Effector memory CD4-positive, alpha-beta T cell (primary cell): ENCODE results near the gene RANGAP1.
A peak's percentile ranks its signal among the peaks of the same experiment; 100 is the strongest.
"Not testable (repeated sequence)": the region's sequence is repeated elsewhere in the genome, so short reads cannot be mapped to it uniquely, and the experiment has no call there.

Source experiments
- DNase-seq, 3 donors: peaks; one replicate each; pipeline ENCODE4 v3.0.0-alpha.2; 2020
- H3K27ac ChIP-seq: 2 replicates; pipeline ENCODE4 v1.7.0; 2013; ENCODE audit warnings: mild to moderate bottlenecking, low read length, moderate library complexity; ENCODE audit not compliant: insufficient read depth, poor library complexity, severe bottlenecking
- H3K27me3 ChIP-seq: replicated peaks from 2 replicates; pipeline ENCODE4 v1.7.0; 2013; ENCODE audit warnings: mild to moderate bottlenecking, low read length; ENCODE audit not compliant: insufficient read depth, control insufficient read depth, poor library complexity, severe bottlenecking
- H3K36me3 ChIP-seq: 2 replicates; pipeline ENCODE4 v1.7.0; 2013; ENCODE audit warnings: mild to moderate bottlenecking, low read length, moderate library complexity; ENCODE audit not compliant: control insufficient read depth, insufficient read depth
- H3K4me1 ChIP-seq: 2 replicates; pipeline ENCODE4 v1.7.0; 2013; ENCODE audit warnings: low read length, mild to moderate bottlenecking; ENCODE audit not compliant: control insufficient read depth, insufficient read depth, poor library complexity, severe bottlenecking
- H3K4me3 ChIP-seq: 2 replicates; pipeline ENCODE4 v1.7.0; 2013; ENCODE audit warnings: low read length, low read depth, mild to moderate bottlenecking; ENCODE audit not compliant: insufficient read depth, poor library complexity, severe bottlenecking
- H3K9me3 ChIP-seq: 2 replicates; pipeline ENCODE4 v1.7.0; 2013; ENCODE audit warnings: mild to moderate bottlenecking, low read length, moderate library complexity; ENCODE audit not compliant: control insufficient read depth

Gene RANGAP1

GRCh38 chr22:41301085-41302020 is 15.4 kb upstream of the RANGAP1 start, which contains the start of gene ZC3H7B:
Gene ZC3H7B (plus strand): TSS chr22:41301525. CDS start chr22:41320661, 19,136 bp downstream.
- Histone ChIP-seq H3K27ac (peak within 1 kb of the TSS; percentile 88), H3K4me1 (peaks cover 16% of the 10 kb centered on the region), H3K4me3 (peak within 1 kb of the TSS; percentile 95), H3K27me3 (no peaks in the 10 kb centered on the region), H3K9me3 (no peaks in the 10 kb centered on the region), H3K36me3 (no peaks in the 10 kb centered on the region)
- DNase-seq: peak; percentile 77 to 79 (median 77)

- Histone ChIP-seq H3K27ac (peak overlapping the region; percentile 88), H3K27me3 (no peaks in the 10 kb centered on the region), H3K4me3 (peak overlapping the region; percentile 95), H3K9me3 (no peaks in the 10 kb centered on the region), H3K36me3 (no peaks in the 10 kb centered on the region), H3K4me1 (peaks cover 16% of the 10 kb centered on the region)
- no peak for DNase-seq
Observed at GRCh38 chr22:41300661-41301060, 14.7 kb upstream of the RANGAP1 start.

- peaks cover 5% of the 10 kb centered on the region for H3K4me1 ChIP-seq
- DNase-seq: no peak
- no peaks in the 10 kb centered on the region for H3K27me3 ChIP-seq
- no peaks in the 10 kb centered on the region for H3K36me3 ChIP-seq
- H3K4me3 ChIP-seq: no peak overlapping the region
- no peak overlapping the region for H3K27ac ChIP-seq
- no peaks in the 10 kb centered on the region for H3K9me3 ChIP-seq
Observed at GRCh38 chr22:41296826-41297667, 11.1 kb upstream of the RANGAP1 start.

GRCh38 chr22:41294816-41295215 is 8.8 kb upstream of the RANGAP1 start:
- not testable (repeated sequence) for H3K4me1 ChIP-seq, H3K9me3 ChIP-seq, H3K36me3 ChIP-seq, DNase-seq, H3K27me3 ChIP-seq, H3K4me3 ChIP-seq, H3K27ac ChIP-seq

- H3K9me3 ChIP-seq: no peaks in the 10 kb centered on the region
- no peaks in the 10 kb centered on the region for H3K27me3 ChIP-seq
- DNase-seq: no peak
- H3K4me1 ChIP-seq: no peaks in the 10 kb centered on the region
- H3K36me3 ChIP-seq: no peaks in the 10 kb centered on the region
- no peak overlapping the region for H3K27ac ChIP-seq
- H3K4me3 ChIP-seq: no peak overlapping the region
Observed at GRCh38 chr22:41290262-41291221, 4.6 kb upstream of the RANGAP1 start.

GRCh38 chr22:41289671-41290070 is 3.7 kb upstream of the RANGAP1 start:
- no peaks in the 10 kb centered on the region for H3K27me3 ChIP-seq
- no peak overlapping the region for H3K4me3 ChIP-seq
- no peaks in the 10 kb centered on the region for H3K9me3 ChIP-seq
- DNase-seq: no peak
- no peak overlapping the region for H3K27ac ChIP-seq
- peaks cover 4% of the 10 kb centered on the region for H3K4me1 ChIP-seq
- H3K36me3 ChIP-seq: no peaks in the 10 kb centered on the region

- H3K27me3 ChIP-seq: no peaks in the 10 kb centered on the region
- H3K27ac ChIP-seq: no peak overlapping the region
- no peaks in the 10 kb centered on the region for H3K9me3 ChIP-seq
- no peak overlapping the region for H3K4me3 ChIP-seq
- H3K4me1 ChIP-seq: peaks cover 8% of the 10 kb centered on the region
- DNase-seq: no peak
- peaks cover 2% of the 10 kb centered on the region for H3K36me3 ChIP-seq
Observed at GRCh38 chr22:41288245-41288946, 2.4 kb upstream of the RANGAP1 start.

- Histone ChIP-seq H3K4me3 (peak overlapping the region; percentile 50), H3K4me1 (peaks cover 8% of the 10 kb centered on the region), H3K36me3 (peaks cover 9% of the 10 kb centered on the region), H3K9me3 (no peaks in the 10 kb centered on the region), H3K27me3 (no peaks in the 10 kb centered on the region), H3K27ac (peak overlapping the region; percentile 99)
- peak in 2 of 3 donors; percentile 17 to 50 for DNase-seq
Observed at GRCh38 chr22:41286639-41287091, 678 bp upstream of the RANGAP1 start.

GRCh38 chr22:41285441-41285819 is 557 bp downstream of the RANGAP1 start:
- Histone ChIP-seq H3K36me3 (peaks cover 16% of the 10 kb centered on the region), H3K9me3 (no peaks in the 10 kb centered on the region), H3K4me1 (peaks cover 8% of the 10 kb centered on the region), H3K27ac (peak overlapping the region; percentile 99), H3K4me3 (peak overlapping the region; percentile 85), H3K27me3 (no peaks in the 10 kb centered on the region)
- DNase-seq: peak; percentile 81 to 87 (median 82)
